RKO (cell line): ENCODE data around the gene DENND2C.

ENCODE experiments used
- DNase-seq: peaks from one replicate; pipeline ENCODE4 v3.0.0-alpha.2; 2016; ENCODE audit warnings: low spot score

Gene DENND2C

GRCh38 chr1:114676115-114676514 is 6.3 kb upstream of the DENND2C start:
- DNase-seq: no peak

- no peak for DNase-seq
Observed at GRCh38 chr1:114671939-114672275, 2.1 kb upstream of the DENND2C start.

GRCh38 chr1:114671011-114671938 is 1.4 kb upstream of the DENND2C start:
- peak; percentile 57 for DNase-seq

- DNase-seq: peak; percentile 49
Observed at GRCh38 chr1:114670083-114671010, 498 bp upstream of the DENND2C start.

GRCh38 chr1:114668784-114669561 is 876 bp downstream of the DENND2C start:
- DNase-seq: no peak

- DNase-seq: no peak
Observed at GRCh38 chr1:114668373-114668772, 1.5 kb downstream of the DENND2C start.

- no peak for DNase-seq
Observed at GRCh38 chr1:114666954-114667353, 2.9 kb downstream of the DENND2C start.

- no peak for DNase-seq
Observed at GRCh38 chr1:114660238-114660637, 9.6 kb downstream of the DENND2C start.

- DNase-seq: no peak
Observed at GRCh38 chr1:114651893-114652292, 18.0 kb downstream of the DENND2C start.

- DNase-seq: no peak
Observed at GRCh38 chr1:114648503-114648902, 21.3 kb downstream of the DENND2C start.

- no peak for DNase-seq
Observed at GRCh38 chr1:114641377-114641776, 28.5 kb downstream of the DENND2C start.

GRCh38 chr1:114638910-114639309 is 30.9 kb downstream of the DENND2C start:
- DNase-seq: no peak

- DNase-seq: no peak
Observed at GRCh38 chr1:114632427-114632826, 37.4 kb downstream of the DENND2C start.

- no peak for DNase-seq
Observed at GRCh38 chr1:114627107-114627506, 42.7 kb downstream of the DENND2C start.

- DNase-seq: no peak
Observed at GRCh38 chr1:114623364-114623763, 46.5 kb downstream of the DENND2C start.

- DNase-seq: peak; percentile 38
Observed at GRCh38 chr1:114620419-114620818, 49.4 kb downstream of the DENND2C start.

GRCh38 chr1:114618606-114619005 is 51.2 kb downstream of the DENND2C start:
- DNase-seq: no peak

- DNase-seq: no peak
Observed at GRCh38 chr1:114610546-114611245, 59.2 kb downstream of the DENND2C start.

- DNase-seq: no peak
Observed at GRCh38 chr1:114609826-114610225, 60.0 kb downstream of the DENND2C start.

- no peak for DNase-seq
Observed at GRCh38 chr1:114609026-114609425, 60.8 kb downstream of the DENND2C start.

- no peak for DNase-seq
Observed at GRCh38 chr1:114607223-114607622, 62.6 kb downstream of the DENND2C start.
